Measurements from ENCODE around the gene MPHOSPH8. TPM values are rescaled to one million over a fixed set of nuclear protein-coding genes. Genes with fewer than 3 reads are reported as not detected.

MPHOSPH8 gene
- polyA plus RNA-seq, 3 donors: 2.1 to 13.5 (median 5.3) TPM

- no peaks in the 10 kb centered on the region for H3K4me1 ChIP-seq (ENCODE audit: control insufficient read depth in 1 of 2, insufficient read depth in 2 of 2, low read length in 2 of 2)
- Mint-ChIP-seq H3K27ac (no peak overlapping the region), H3K27me3 (ENCODE audit: low read depth in 3 of 3) (no peaks in the 10 kb centered on the region), H3K9me3 (peaks cover 0 to 3% (median 0%) of the 10 kb centered on the region in 7 donors), H3K4me3 (no peak overlapping the region), H3K36me3 (peaks cover 73 to 78% of the 10 kb centered on the region in 2 donors), H3K4me1 (no peaks in the 10 kb centered on the region)
- TF ChIP-seq CTCF (IDR thresholded peaks at IDR 0.05): no peak
- H3K4me3 ChIP-seq (replicated peaks in 1 of 3; ENCODE audit: low read depth in 2 of 3, low read length in 3 of 3): no peak overlapping the region
- intact Hi-C loops (cut with micrococcal nuclease): no loop called here
- no peak overlapping the region for H3K4me2 ChIP-seq (replicated peaks; ENCODE audit: extremely low read depth, low read length, poor library complexity, severe bottlenecking)
- WGBS (ENCODE audit: insufficient coverage): no CpG with 5 or more reads among the region's 4 CpGs
- no peaks in the 10 kb centered on the region for H3K9me3 ChIP-seq (replicated peaks in 1 of 2; ENCODE audit: control insufficient read depth in 1 of 2, insufficient read depth in 1 of 2, low read length in 2 of 2)
- H3K36me3 ChIP-seq (replicated peaks in 1 of 2; ENCODE audit: control insufficient read depth in 1 of 2, insufficient read depth in 2 of 2, low read length in 2 of 2): peaks cover 76 to 89% of the 10 kb centered on the region in 2 donors
- H3K27me3 ChIP-seq (ENCODE audit: control insufficient read depth in 2 of 2, insufficient read depth in 2 of 2, low read length in 2 of 2): no peaks in the 10 kb centered on the region
- H3K79me2 ChIP-seq (ENCODE audit: insufficient read depth, low read length): peaks cover 38% of the 10 kb centered on the region
- no peak for DNase-seq
- no peak overlapping the region for H3K27ac ChIP-seq (ENCODE audit: low read depth in 1 of 2, low read length in 2 of 2)
- no peak overlapping the region for H2AFZ ChIP-seq (ENCODE audit: insufficient read depth, low read depth, low read length, poor library complexity, severe bottlenecking)
- no peak overlapping the region for H3K9ac ChIP-seq (ENCODE audit: insufficient read depth, low read length, poor library complexity, severe bottlenecking)
- H4K20me1 ChIP-seq (ENCODE audit: insufficient read depth, low read length): peaks cover 26% of the 10 kb centered on the region
Measured at GRCh38 chr13:19646063-19646462, 12.6 kb downstream of the MPHOSPH8 start.

- H2AFZ ChIP-seq (ENCODE audit: insufficient read depth, low read depth, low read length, poor library complexity, severe bottlenecking): no peak overlapping the region
- no peak overlapping the region for H3K27ac ChIP-seq (ENCODE audit: low read depth in 1 of 2, low read length in 2 of 2)
- H3K27me3 ChIP-seq (ENCODE audit: control insufficient read depth in 2 of 2, insufficient read depth in 2 of 2, low read length in 2 of 2): no peaks in the 10 kb centered on the region
- Mint-ChIP-seq H3K27me3 (ENCODE audit: low read depth in 3 of 3) (peaks cover 0 to 1% (median 0%) of the 10 kb centered on the region in 3 donors), H3K4me3 (no peak overlapping the region), H3K36me3 (peaks cover 71 to 86% of the 10 kb centered on the region in 2 donors), H3K27ac (peak overlapping the region in 1 of 7 donors; percentile 32), H3K4me1 (no peaks in the 10 kb centered on the region), H3K9me3 (no peaks in the 10 kb centered on the region)
- no peak for DNase-seq
- 100% methylated on average over 2 of the region's 4 CpGs for WGBS (ENCODE audit: insufficient coverage)
- H4K20me1 ChIP-seq (ENCODE audit: insufficient read depth, low read length): peaks cover 3% of the 10 kb centered on the region
- no peak for TF ChIP-seq CTCF (IDR thresholded peaks at IDR 0.05)
- no peak overlapping the region for H3K9ac ChIP-seq (ENCODE audit: insufficient read depth, low read length, poor library complexity, severe bottlenecking)
- no peak overlapping the region for H3K4me2 ChIP-seq (replicated peaks; ENCODE audit: extremely low read depth, low read length, poor library complexity, severe bottlenecking)
- H3K4me1 ChIP-seq (ENCODE audit: control insufficient read depth in 1 of 2, insufficient read depth in 2 of 2, low read length in 2 of 2): no peaks in the 10 kb centered on the region
- no peaks in the 10 kb centered on the region for H3K79me2 ChIP-seq (ENCODE audit: insufficient read depth, low read length)
- intact Hi-C loops (cut with micrococcal nuclease): no loop called here
- H3K4me3 ChIP-seq (replicated peaks in 1 of 3; ENCODE audit: low read depth in 2 of 3, low read length in 3 of 3): no peak overlapping the region
- H3K36me3 ChIP-seq (replicated peaks in 1 of 2; ENCODE audit: control insufficient read depth in 1 of 2, insufficient read depth in 2 of 2, low read length in 2 of 2): peaks cover 53 to 93% of the 10 kb centered on the region in 2 donors
- H3K9me3 ChIP-seq (replicated peaks in 1 of 2; ENCODE audit: control insufficient read depth in 1 of 2, insufficient read depth in 1 of 2, low read length in 2 of 2): no peaks in the 10 kb centered on the region
Measured at GRCh38 chr13:19650742-19651141, 17.3 kb downstream of the MPHOSPH8 start.

All from CD14-positive monocyte (primary cell).